ENCODE data around the gene FBRS. TPM values are rescaled to one million over a fixed set of nuclear protein-coding genes. Genes with fewer than 3 reads are reported as not detected.

The FBRS gene
- total RNA-seq, 1 experiment from 2014 or later: 16.8 TPM

DNA sequence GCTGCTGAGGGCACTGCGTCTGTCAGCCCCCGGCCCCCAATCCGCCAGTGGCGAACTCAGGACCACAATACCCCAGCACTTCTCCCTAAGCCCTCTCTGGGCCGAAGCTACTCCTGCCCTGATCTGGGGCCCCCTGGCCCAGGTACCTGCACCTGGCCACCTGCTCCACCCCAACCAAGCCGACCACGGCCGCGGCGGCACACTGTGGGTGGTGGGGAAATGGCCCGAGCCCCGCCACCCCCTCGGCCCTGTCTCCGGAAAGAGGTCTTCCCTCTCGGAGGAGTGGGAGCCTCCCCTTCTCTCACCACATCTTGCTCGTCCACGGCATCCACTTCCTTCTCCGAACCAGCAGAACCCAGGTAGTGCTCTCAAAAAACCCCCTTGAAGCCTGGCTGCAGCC is 3.4 kb upstream of the FBRS start:
- H3K79me1 ChIP-seq (ENCODE audit: insufficient read depth, low read depth, low read length, poor library complexity, severe bottlenecking): no peaks in the 10 kb centered on the region
- H3T11ph ChIP-seq (ENCODE audit: low read length): no peak overlapping the region
- no peak overlapping the region for H4K8ac ChIP-seq (replicated peaks; ENCODE audit: insufficient read length, low read depth, low read length)
- H3K27ac ChIP-seq (ENCODE audit: insufficient read length, low read depth, low read length): no peak overlapping the region
- no peak overlapping the region for H2BK120ac ChIP-seq (ENCODE audit: low read depth, low read length, poor library complexity, severe bottlenecking)
- Mint-ChIP-seq H3K4me3 (peak overlapping the region in 1 of 2 experiments; percentile 62; a peak in 1 of 5 replicates), H3K36me3 (ENCODE audit: insufficient read depth in 1 of 3, low read depth in 3 of 3) (peaks cover 5 to 25% (median 16%) of the 10 kb centered on the region in 3 experiments; a peak in 6 of 7 replicates), H3K9me3 (no peaks in the 10 kb centered on the region), H3K27me3 (ENCODE audit: low read depth) (peaks cover 26% of the 10 kb centered on the region), H3K27ac (no peak overlapping the region), H3K4me1 (peaks cover 13 to 18% of the 10 kb centered on the region in 2 experiments)
- H3K18ac ChIP-seq (ENCODE audit: insufficient read length, low read depth, low read length): no peak overlapping the region
- no peak overlapping the region for H2BK20ac ChIP-seq (ENCODE audit: low read depth, low read length, poor library complexity, severe bottlenecking)
- H2AK5ac ChIP-seq (ENCODE audit: insufficient read length, low read length): no peak overlapping the region
- H2BK5ac ChIP-seq (ENCODE audit: insufficient read length, low read length): no peak overlapping the region
- H2BK12ac ChIP-seq (ENCODE audit: insufficient read length, low read depth, low read length): no peak overlapping the region
- no peak overlapping the region for H4K5ac ChIP-seq (ENCODE audit: insufficient read length, low read depth, low read length)
- H3K4me2 ChIP-seq (ENCODE audit: insufficient read depth, insufficient read length, low read length): no peak overlapping the region
- H3K23me2 ChIP-seq (ENCODE audit: insufficient read length, low read depth, low read length, poor library complexity, severe bottlenecking): peaks cover 6% of the 10 kb centered on the region
- H3K56ac ChIP-seq (ENCODE audit: insufficient read length, low read depth, low read length): no peak overlapping the region
- TF ChIP-seq, protein P1, sequence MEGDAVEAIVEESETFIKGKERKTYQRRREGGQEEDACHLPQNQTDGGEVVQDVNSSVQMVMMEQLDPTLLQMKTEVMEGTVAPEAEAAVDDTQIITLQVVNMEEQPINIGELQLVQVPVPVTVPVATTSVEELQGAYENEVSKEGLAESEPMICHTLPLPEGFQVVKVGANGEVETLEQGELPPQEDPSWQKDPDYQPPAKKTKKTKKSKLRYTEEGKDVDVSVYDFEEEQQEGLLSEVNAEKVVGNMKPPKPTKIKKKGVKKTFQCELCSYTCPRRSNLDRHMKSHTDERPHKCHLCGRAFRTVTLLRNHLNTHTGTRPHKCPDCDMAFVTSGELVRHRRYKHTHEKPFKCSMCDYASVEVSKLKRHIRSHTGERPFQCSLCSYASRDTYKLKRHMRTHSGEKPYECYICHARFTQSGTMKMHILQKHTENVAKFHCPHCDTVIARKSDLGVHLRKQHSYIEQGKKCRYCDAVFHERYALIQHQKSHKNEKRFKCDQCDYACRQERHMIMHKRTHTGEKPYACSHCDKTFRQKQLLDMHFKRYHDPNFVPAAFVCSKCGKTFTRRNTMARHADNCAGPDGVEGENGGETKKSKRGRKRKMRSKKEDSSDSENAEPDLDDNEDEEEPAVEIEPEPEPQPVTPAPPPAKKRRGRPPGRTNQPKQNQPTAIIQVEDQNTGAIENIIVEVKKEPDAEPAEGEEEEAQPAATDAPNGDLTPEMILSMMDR (conservative IDR thresholded peaks at IDR 0.05): no peak
- H4K91ac ChIP-seq (ENCODE audit: insufficient read length, low read depth, low read length): no peak overlapping the region
- no peaks in the 10 kb centered on the region for H4K20me1 ChIP-seq (ENCODE audit: control insufficient read depth, insufficient read depth, insufficient read length)
- no peak overlapping the region for H2BK15ac ChIP-seq (ENCODE audit: low read depth, low read length)
- WGBS (ENCODE audit: extremely low coverage, insufficient read length, low lambda C conversion rate): no CpG with 5 or more reads among the region's 18 CpGs
- H2AFZ ChIP-seq (ENCODE audit: low read length): no peak overlapping the region
- H3K4me1 ChIP-seq (ENCODE audit: insufficient read depth, low read length): no peaks in the 10 kb centered on the region
- H3K27me3 ChIP-seq (ENCODE audit: insufficient read depth, low read length): peaks cover 7% of the 10 kb centered on the region; the same call in 1 of the 2 replicates
- no peak overlapping the region for H3K9ac ChIP-seq (ENCODE audit: extremely low read depth, insufficient read length, low read length)
- no peak overlapping the region for H3K14ac ChIP-seq (ENCODE audit: insufficient read depth, low read length)
- no peaks in the 10 kb centered on the region for H3K79me2 ChIP-seq (ENCODE audit: insufficient read depth, low read length)
- H3K23ac ChIP-seq (ENCODE audit: insufficient read length, low read depth, low read length): no peak overlapping the region
- H3K9me3 ChIP-seq (ENCODE audit: control insufficient read depth, low read depth, low read length): no peaks in the 10 kb centered on the region
- DNase-seq: no peak
- no peak overlapping the region for H3K4ac ChIP-seq (ENCODE audit: low read depth, low read length)

All from H9 (cell line).